HK-2 (cell line): Measurements from ENCODE around the gene SHOC2.

Experiments
- DNase-seq: peaks from one replicate; pipeline ENCODE4 v3.0.0-alpha.2; 2018; ENCODE audit not compliant: unreplicated experiment

Gene SHOC2

DNA sequence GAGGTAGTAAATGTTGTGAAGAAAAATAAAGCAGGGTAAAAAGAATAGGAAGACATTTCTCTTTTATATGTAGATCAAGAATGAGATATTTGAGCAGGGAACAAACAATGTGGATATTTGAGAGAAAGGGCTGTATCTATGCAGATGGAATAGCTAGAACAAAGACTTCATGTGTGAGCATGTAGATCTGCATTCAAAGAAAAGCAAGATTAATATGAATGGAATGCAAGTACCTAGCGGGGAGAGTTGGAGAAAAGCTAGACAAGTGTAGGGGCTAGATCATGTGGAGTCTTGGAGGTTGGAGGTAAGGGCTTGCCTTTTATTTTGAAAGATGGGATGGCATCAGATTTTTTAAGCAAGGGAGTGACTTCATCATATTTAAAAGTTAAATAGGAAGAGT is 27.1 kb downstream of the SHOC2 start:
- no peak for DNase-seq

- DNase-seq, result no peak
Observed at GRCh38 chr10:110947061-110947595, 27.7 kb downstream of the SHOC2 start.

DNA sequence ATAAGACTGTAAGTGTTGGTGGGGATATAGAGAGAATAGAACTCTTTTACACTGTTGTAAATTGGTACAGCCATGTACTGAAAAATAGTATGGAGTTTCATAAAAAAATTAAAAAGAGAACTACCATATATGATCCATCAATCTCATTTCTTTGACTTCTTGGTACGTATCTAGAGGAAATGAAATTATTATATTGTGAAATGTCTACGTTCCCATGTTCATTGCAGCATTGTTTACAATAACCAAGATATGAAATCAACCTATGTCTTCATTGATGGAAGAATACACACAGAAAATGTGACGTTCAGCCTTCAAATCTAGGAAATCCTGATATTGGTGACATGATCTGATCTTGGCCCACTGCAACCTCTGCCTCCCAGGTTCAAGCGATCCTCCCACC is 32.0 kb downstream of the SHOC2 start:
- DNase-seq, result no peak

DNA sequence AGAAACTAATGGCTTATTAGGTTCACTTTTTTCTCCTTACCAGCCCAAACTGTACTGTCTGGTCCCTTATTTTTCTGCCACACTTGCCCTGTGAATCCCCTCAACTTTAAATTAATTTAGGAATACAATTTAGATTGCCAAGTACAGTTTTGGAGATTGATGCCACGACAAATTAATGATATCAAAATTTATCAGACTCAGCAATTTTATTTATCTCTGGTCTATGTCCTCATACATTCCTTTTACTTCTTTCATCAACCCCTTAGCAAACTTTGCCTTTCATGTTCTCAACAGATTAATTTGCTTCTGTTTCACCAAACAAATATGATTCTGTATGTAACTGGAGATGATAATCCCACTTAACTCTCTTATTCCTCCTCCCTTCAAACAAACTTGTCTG is 38.2 kb downstream of the SHOC2 start:
- no peak for DNase-seq

- no peak for DNase-seq
Observed at GRCh38 chr10:110959379-110960332, 40.3 kb downstream of the SHOC2 start.

DNA sequence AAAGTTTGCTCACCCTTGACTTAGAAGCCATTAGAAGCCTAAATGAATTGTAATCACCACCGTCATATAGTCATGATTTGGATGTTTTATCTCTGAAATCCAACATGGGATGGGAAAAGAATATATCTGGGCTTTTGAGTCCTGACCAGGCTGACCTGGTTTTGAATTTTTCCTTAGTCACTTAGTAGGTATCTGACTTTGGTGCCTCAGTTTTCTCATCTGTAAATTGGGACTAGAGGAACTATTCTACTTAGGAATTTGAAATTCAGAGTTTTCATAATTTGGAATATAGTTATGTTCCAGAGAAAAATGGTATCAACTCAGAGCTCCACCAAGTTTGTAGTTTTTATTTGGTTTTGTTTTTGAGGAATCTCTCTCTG is 40.9 kb downstream of the SHOC2 start:
- no peak for DNase-seq

GRCh38 chr10:110962443-110962842 is 43.0 kb downstream of the SHOC2 start:
- DNase-seq, result no peak

GRCh38 chr10:110963162-110963561 is 43.8 kb downstream of the SHOC2 start:
- DNase-seq, result no peak

- DNase-seq, result no peak
Observed at GRCh38 chr10:110964681-110965080, 45.3 kb downstream of the SHOC2 start.

DNA sequence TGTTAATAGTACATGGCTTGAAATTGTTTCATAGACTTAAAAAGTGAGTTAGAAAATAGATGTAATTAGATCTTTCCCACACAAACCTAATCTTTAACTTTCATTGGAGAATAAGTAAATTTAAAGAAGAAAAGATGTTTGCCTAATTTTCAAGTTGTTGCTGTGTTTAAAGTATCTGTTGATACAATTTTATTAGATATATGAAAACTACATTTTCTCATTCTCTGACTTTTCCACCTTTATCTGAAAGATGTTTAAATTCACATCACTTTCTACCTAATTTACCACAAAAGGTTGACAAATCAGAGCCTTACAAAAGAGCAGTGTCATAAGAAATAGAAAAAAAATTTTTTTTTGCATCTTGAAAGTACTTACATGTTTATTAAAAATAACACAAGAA is 45.8 kb downstream of the SHOC2 start:
- no peak for DNase-seq

DNA sequence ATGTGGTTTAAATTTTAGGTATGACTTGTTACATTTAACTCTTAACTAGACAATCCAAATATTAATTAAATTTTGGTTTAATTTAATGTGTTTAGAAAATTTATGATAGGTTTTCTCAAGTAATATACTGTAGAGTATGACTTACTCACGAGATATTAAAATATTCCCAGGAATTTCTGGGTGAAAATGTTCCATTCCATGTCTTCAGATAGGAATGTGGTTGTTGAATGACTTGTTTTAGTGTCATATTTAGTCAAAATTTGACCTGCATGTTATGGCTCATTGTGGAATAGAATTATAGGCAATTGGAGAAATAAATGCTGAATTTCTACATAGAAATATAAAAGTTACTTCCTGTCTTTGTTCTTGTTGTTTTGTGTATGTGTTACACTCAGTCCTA is 46.7 kb downstream of the SHOC2 start:
- DNase-seq, result no peak

- no peak for DNase-seq
Observed at GRCh38 chr10:110967009-110967630, 47.7 kb downstream of the SHOC2 start.

DNA sequence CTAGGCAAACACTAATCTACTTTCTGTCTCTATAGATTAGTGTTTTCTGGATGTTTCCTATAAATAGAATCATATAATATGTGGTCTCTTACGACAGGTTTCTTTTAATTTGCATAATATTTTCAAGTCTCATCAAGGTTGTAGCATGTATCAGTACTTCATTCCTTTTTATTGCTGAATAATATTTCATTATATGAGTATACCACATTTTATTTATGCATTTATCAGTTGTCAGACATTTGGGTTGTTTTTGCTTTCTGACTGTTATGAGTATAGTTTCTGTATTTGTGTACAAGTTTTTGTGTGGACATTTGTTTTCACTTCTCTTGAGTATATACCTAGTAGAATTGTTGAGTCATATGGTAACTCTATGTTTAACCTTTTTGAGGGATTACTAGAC is 48.2 kb downstream of the SHOC2 start:
- DNase-seq, result no peak

- DNase-seq, result no peak
Observed at GRCh38 chr10:110969183-110969582, 49.8 kb downstream of the SHOC2 start.

DNA sequence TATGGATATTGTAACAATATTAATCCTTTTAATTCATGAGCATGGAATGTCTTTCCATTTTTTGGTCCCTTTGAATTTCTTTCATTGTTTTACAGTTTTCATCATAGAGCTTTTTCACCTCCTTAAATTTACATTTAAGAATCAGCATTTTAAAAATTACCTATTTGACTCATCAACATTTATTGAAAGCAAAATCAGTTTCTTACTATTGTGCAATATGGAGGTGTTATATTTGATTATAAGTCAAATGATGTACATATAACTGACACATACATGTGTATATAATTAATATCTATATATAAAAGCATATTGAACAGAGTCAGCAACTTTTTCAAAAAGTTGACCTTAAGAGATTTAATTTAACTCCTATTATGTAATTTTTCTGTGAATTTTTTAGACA is 52.2 kb downstream of the SHOC2 start:
- DNase-seq, result no peak

DNA sequence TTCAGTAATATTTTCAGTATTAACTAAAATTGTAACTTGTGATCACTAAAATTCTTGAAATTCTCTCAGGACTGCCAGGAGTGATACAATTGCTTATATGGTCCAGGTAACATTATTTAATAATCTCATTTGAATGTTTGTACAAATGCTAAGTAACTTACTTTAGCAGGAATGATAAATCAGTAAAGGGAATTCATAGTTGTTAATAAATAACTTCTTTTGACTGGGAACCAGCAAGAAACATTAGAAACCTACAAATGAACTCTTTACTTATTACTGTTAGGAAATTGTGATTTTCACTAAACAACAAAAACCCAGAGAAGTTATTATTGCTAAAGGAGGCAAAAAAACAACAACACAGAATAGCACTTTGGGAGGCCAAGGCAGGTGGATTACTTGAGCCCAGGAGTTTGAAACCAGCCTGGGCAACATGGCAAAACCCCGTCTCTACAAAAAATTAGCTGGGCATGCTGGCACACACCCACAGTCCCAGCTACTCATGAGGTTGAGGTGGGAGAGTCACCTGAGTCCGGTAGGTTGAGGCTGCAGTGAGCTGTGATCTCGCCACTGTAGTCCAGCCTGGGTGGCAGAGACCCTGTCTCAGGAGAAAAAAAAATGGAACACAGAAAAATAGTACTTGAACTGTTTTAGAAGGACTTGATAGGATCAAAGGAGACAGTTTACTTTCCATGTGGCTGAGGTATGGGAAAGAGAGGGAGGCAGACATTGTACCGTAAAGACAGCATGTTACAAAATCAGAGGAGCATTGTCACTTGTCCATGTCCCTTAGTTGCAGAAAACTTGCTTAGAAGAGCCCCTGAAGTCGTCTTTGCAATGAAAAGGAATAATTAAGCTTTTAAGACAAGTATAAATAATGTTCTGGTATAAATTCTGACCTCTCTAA is 53.1 kb downstream of the SHOC2 start:
- no peak for DNase-seq

DNA sequence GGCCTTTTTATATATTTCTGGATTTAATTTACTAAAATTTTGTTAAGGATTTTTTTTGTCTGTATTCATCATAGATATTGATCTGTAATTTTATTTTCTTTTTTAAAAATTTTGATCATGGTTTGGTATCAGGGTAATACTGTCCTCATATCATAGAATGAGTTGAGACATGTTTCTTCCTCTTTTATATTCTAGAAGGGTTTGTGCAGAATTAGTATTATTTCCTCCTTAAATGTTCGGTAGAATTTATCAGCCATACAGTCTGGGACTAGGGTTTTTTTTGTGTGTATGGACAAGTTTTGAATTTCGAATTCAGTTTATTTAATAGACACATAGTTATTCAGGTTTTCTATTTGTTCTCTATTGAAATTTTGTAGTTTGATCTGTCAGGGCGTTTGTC is 54.0 kb downstream of the SHOC2 start:
- no peak for DNase-seq

GRCh38 chr10:110976577-110976976 is 57.2 kb downstream of the SHOC2 start:
- DNase-seq, result no peak

GRCh38 chr10:110977662-110978061 is 58.3 kb downstream of the SHOC2 start:
- DNase-seq, result no peak

GRCh38 chr10:110978204-110978603 is 58.8 kb downstream of the SHOC2 start:
- no peak for DNase-seq

- DNase-seq, result no peak
Observed at GRCh38 chr10:110979611-110980010, 60.2 kb downstream of the SHOC2 start.

DNA sequence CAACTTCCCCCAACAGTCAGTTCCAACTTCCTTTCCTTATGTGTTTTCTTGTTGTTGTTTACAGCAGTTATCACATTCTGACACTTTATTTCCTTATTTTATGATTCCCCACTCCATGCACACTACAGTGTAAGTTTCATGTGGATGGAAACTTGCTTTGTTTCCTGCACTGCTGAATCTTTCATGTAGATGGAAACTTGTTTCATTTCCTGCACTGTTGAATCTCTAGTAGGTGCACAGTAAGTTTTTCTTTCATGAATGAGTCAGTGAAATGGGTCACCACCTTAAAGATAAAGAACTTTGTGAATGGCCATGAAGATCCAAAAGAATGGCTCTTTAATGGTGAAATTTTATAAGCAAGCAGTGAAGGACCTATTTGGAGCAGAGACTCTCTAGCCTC is 61.4 kb downstream of the SHOC2 start:
- no peak for DNase-seq
